ENCODE measurements around the gene HPSE2.

- TF ChIP-seq PATZ1 (CRISPR knock-in tag; IDR thresholded peaks at IDR 0.05; ENCODE audit: borderline replicate concordance): no peak
- TF ChIP-seq ISL1 (CRISPR knock-in tag; IDR thresholded peaks at IDR 0.05): peak; percentile 40
- TF ChIP-seq ZFP3 (CRISPR knock-in tag; IDR thresholded peaks at IDR 0.05): peak; percentile 72
- TF ChIP-seq ZNF70 (CRISPR knock-in tag; IDR thresholded peaks at IDR 0.05): no peak
- no peak for TF ChIP-seq RARB (CRISPR knock-in tag; IDR thresholded peaks at IDR 0.05)
- TF ChIP-seq ARNTL (CRISPR knock-in tag; IDR thresholded peaks at IDR 0.05; ENCODE audit: borderline replicate concordance, low read depth): no peak
- TF ChIP-seq ZNF565 (CRISPR knock-in tag; conservative IDR thresholded peaks at IDR 0.05; ENCODE audit: low read depth): no peak
- TF ChIP-seq ZNF8 (CRISPR knock-in tag; IDR thresholded peaks at IDR 0.05): no peak
These were observed 272.0 kb downstream of the HPSE2 start for GRCh38 chr10:98963608-98964007.
